Mesothelial cell of epicardium (in vitro differentiated cells): Measurements from ENCODE around the gene RPN1. TPM values are rescaled to one million over a fixed set of nuclear protein-coding genes. Genes with fewer than 3 reads are reported as not detected.

Experiments
- DNase-seq, 2 experiments: peaks; one replicate each; pipeline ENCODE4 v3.0.0; 2021; ENCODE audit warnings: low spot score in 2 of 2; ENCODE audit not compliant: unreplicated experiment in 2 of 2
- H3K27ac Mint-ChIP-seq: 2 replicates; pipeline ENCODE4 v1.8.0; 2021; ENCODE audit warnings: mixed read lengths
- H3K27me3 Mint-ChIP-seq: 2 replicates; pipeline ENCODE4 v1.8.0; 2021; ENCODE audit warnings: low read depth, mixed read lengths
- H3K36me3 Mint-ChIP-seq: 2 replicates; pipeline ENCODE4 v1.8.0; 2021; ENCODE audit warnings: mixed read lengths
- H3K4me1 Mint-ChIP-seq: 2 replicates; pipeline ENCODE4 v1.8.0; 2021; ENCODE audit warnings: mixed read lengths
- H3K4me3 Mint-ChIP-seq: 2 replicates; pipeline ENCODE4 v1.8.0; 2021; ENCODE audit warnings: mild to moderate bottlenecking, moderate library complexity, mixed read lengths
- H3K9me3 Mint-ChIP-seq: 2 replicates; pipeline ENCODE4 v1.8.0; 2021; ENCODE audit warnings: mixed read lengths
- CTCF ChIP-seq: fragments of 200-600 bp; sonication (generic); IDR thresholded peaks from one replicate; pipeline ENCODE4 v1.5.0; 2021; ENCODE audit warnings: antibody characterized with exemption; ENCODE audit not compliant: unreplicated experiment
- total RNA-seq: library from RNA; stranded (reverse); gene quantifications from 3 replicates; pipeline ENCODE4 v1.2.1, GENCODE V29; 2021

Gene RPN1
- total RNA-seq, 1 donor from 2014 or later, result 148 TPM

- DNase-seq, result no peak
- Mint-ChIP-seq H3K27me3 (no peaks in the 10 kb centered on the region), H3K4me3 (no peak overlapping the region), H3K4me1 (peaks cover 8% of the 10 kb centered on the region), H3K36me3 (peaks cover 41% of the 10 kb centered on the region), H3K27ac (no peak overlapping the region), H3K9me3 (no peaks in the 10 kb centered on the region)
- TF ChIP-seq CTCF, result no peak
Observed at GRCh38 chr3:128623762-128624176, 26.8 kb downstream of the RPN1 start.

- Mint-ChIP-seq H3K36me3 (peaks cover 38% of the 10 kb centered on the region), H3K27ac (no peak overlapping the region), H3K9me3 (no peaks in the 10 kb centered on the region), H3K4me1 (peaks cover 17% of the 10 kb centered on the region), H3K27me3 (no peaks in the 10 kb centered on the region), H3K4me3 (no peak overlapping the region)
- no peak for TF ChIP-seq CTCF
- no peak for DNase-seq
Observed at GRCh38 chr3:128621931-128622330, 28.7 kb downstream of the RPN1 start.

GRCh38 chr3:128621234-128621633 lies 29.4 kb downstream of the RPN1 start:
- Mint-ChIP-seq H3K9me3 (no peaks in the 10 kb centered on the region), H3K4me1 (peaks cover 17% of the 10 kb centered on the region), H3K27me3 (no peaks in the 10 kb centered on the region), H3K27ac (no peak overlapping the region), H3K4me3 (no peak overlapping the region), H3K36me3 (peaks cover 34% of the 10 kb centered on the region)
- DNase-seq, result no peak
- no peak for TF ChIP-seq CTCF

- DNase-seq, result no peak
- Mint-ChIP-seq H3K4me3 (no peak overlapping the region), H3K27me3 (no peaks in the 10 kb centered on the region), H3K9me3 (no peaks in the 10 kb centered on the region), H3K36me3 (peaks cover 32% of the 10 kb centered on the region), H3K4me1 (peaks cover 17% of the 10 kb centered on the region), H3K27ac (no peak overlapping the region)
- TF ChIP-seq CTCF, result no peak
Observed at GRCh38 chr3:128620268-128620691, 30.3 kb downstream of the RPN1 start.

GRCh38 chr3:128619146-128619890 lies 31.3 kb downstream of the RPN1 start:
- no peak for DNase-seq
- no peak for TF ChIP-seq CTCF
- no peaks in the 10 kb centered on the region for H3K9me3 Mint-ChIP-seq
- H3K4me3 Mint-ChIP-seq, result peak overlapping the region; percentile 89
- no peaks in the 10 kb centered on the region for H3K27me3 Mint-ChIP-seq
- peaks cover 24% of the 10 kb centered on the region for H3K36me3 Mint-ChIP-seq
- peaks cover 17% of the 10 kb centered on the region for H3K4me1 Mint-ChIP-seq
- H3K27ac Mint-ChIP-seq, result peak overlapping the region; percentile 91
